Upper lobe of left lung (tissue), 4 donors: ENCODE results near the gene KCNK13.

Experiments used
- EP300 ChIP-seq, 4 donors: sonication (generic); formaldehyde crosslinking; IDR thresholded peaks; one replicate each; pipeline ENCODE4 v1.5.1; 2017; ENCODE audit warnings: antibody characterized with exemption in 4 of 4, control low read depth in 2 of 4
- POLR2A ChIP-seq, 4 donors: fragments of 450-650 bp; IDR thresholded peaks; one replicate each; pipeline ENCODE4 v1.5.1; 2016 to 2017; ENCODE audit warnings: antibody characterized with exemption in 4 of 4, mild to moderate bottlenecking in 2 of 4
- POLR2AphosphoS5 ChIP-seq, 2 donors: sonication (generic); formaldehyde crosslinking; IDR thresholded peaks; one replicate each; pipeline ENCODE4 v1.5.1; 2017; ENCODE audit warnings: antibody characterized with exemption in 2 of 2
- TF ChIP-seq, protein P1 (sequence below), 6 experiments: fragments of 450-650 bp in 4 of 6; fragments of 200-600 bp in 2 of 6; sonication (generic) in 2 of 6; IDR thresholded peaks; one replicate each; pipeline ENCODE4 v1.5.1; 2016 to 2019; ENCODE audit warnings: antibody characterized with exemption in 6 of 6

DNA sequence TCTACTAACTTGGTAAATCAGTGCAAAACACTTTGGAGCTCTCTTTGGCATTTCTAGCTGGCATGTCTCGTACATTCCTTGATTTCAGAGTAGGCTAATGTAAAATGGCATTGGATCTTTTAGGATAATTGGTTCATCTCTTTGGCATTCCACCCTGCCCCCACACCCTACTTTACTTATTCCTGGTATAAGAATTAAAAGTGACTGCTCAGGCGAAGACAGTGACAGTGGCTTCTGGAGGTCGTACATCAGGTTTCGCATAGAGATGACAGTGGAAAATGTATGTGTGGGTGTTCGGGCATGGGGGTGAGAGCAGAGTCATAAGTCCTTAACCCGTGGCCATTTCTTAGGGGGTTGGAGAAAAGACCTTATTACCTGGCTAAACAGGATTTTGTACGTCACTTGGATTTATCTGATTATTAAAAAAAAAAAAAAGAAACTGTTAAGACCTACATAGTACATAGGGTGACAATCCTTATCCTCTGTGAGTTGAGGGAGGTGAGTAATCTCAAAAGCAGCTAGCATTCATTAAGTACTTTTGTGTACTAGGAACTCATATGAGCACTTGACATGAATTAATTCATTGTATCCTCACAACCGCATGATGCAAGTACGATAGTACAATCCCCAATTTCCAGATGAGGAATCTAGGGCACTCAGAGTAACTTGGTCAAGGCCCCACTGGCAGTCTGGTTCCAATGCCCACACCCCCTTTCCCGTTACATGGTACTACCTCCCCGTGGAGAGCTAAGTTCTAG is 22.4 kb upstream of the KCNK13 start:
- TF ChIP-seq, protein P1, sequence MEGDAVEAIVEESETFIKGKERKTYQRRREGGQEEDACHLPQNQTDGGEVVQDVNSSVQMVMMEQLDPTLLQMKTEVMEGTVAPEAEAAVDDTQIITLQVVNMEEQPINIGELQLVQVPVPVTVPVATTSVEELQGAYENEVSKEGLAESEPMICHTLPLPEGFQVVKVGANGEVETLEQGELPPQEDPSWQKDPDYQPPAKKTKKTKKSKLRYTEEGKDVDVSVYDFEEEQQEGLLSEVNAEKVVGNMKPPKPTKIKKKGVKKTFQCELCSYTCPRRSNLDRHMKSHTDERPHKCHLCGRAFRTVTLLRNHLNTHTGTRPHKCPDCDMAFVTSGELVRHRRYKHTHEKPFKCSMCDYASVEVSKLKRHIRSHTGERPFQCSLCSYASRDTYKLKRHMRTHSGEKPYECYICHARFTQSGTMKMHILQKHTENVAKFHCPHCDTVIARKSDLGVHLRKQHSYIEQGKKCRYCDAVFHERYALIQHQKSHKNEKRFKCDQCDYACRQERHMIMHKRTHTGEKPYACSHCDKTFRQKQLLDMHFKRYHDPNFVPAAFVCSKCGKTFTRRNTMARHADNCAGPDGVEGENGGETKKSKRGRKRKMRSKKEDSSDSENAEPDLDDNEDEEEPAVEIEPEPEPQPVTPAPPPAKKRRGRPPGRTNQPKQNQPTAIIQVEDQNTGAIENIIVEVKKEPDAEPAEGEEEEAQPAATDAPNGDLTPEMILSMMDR (IDR thresholded peaks at IDR 0.05): no peak
- TF ChIP-seq POLR2A (IDR thresholded peaks at IDR 0.05) (no peak), POLR2AphosphoS5 (IDR thresholded peaks at IDR 0.05) (no peak), EP300 (IDR thresholded peaks at IDR 0.05) (no peak)
